Liver (tissue), 9 donors: ENCODE measurements around the gene GEMIN8. TPM values are rescaled to one million over a fixed set of nuclear protein-coding genes. Genes with fewer than 3 reads are reported as not detected.

Experiments
- DNase-seq: peaks from one replicate; pipeline ENCODE4 v3.0.0-alpha.2; 2017; ENCODE audit warnings: low spot score
- H3K27ac ChIP-seq, 2 donors: one replicate each; pipeline ENCODE4 v1.7.0; 2013; ENCODE audit warnings: inconsistent platforms in 2 of 2, low read length in 2 of 2, control low read depth in 1 of 2, low read depth in 1 of 2, mild to moderate bottlenecking in 1 of 2
- H3K27me3 ChIP-seq, 4 donors: one replicate each; pipeline versions ENCODE4 v1.6.1 to v1.7.0; 2013; ENCODE audit warnings: low read length in 3 of 4, inconsistent platforms in 1 of 4, mild to moderate bottlenecking in 1 of 4, moderate library complexity in 1 of 4; ENCODE audit not compliant: control insufficient read depth in 4 of 4, insufficient read depth in 4 of 4
- H3K36me3 ChIP-seq, 4 donors: one replicate each; pipeline versions ENCODE4 v1.6.1 to v1.7.0; 2013; ENCODE audit warnings: low read length in 3 of 4, mild to moderate bottlenecking in 3 of 4, low read depth in 1 of 4, moderate library complexity in 1 of 4; ENCODE audit not compliant: control insufficient read depth in 4 of 4, insufficient read depth in 3 of 4
- H3K4me1 ChIP-seq, 4 donors: one replicate each; pipeline versions ENCODE4 v1.6.1 to v1.7.0; 2013; ENCODE audit warnings: low read length in 3 of 4, mild to moderate bottlenecking in 3 of 4, moderate library complexity in 1 of 4; ENCODE audit not compliant: control insufficient read depth in 4 of 4, insufficient read depth in 4 of 4
- H3K4me3 ChIP-seq, 3 donors: one replicate each; pipeline versions ENCODE4 v1.6.1 to v1.7.0; 2013; ENCODE audit warnings: low read length in 3 of 3, control low read depth in 1 of 3, low read depth in 1 of 3, mild to moderate bottlenecking in 1 of 3
- H3K9ac ChIP-seq, 2 donors: one replicate each; pipeline ENCODE4 v1.7.0; 2013; ENCODE audit warnings: low read length in 2 of 2, mild to moderate bottlenecking in 2 of 2, moderate library complexity in 2 of 2, control low read depth in 1 of 2, low read depth in 1 of 2
- H3K9me3 ChIP-seq, 4 donors: one replicate each; pipeline versions ENCODE4 v1.6.1 to v1.7.0; 2013; ENCODE audit warnings: low read length in 3 of 4; ENCODE audit not compliant: control insufficient read depth in 4 of 4
- ATF3 ChIP-seq: IDR thresholded peaks from 2 replicates; pipeline ENCODE4 v1.6.1; 2016; ENCODE audit warnings: antibody characterized with exemption
- CTCF ChIP-seq: fragments of 150-350 bp; IDR thresholded peaks from 2 replicates; pipeline ENCODE4 v1.5.1; 2017; ENCODE audit warnings: improper control_type of control experiment, low read depth, low read length; ENCODE audit not compliant: missing input control
- EGR1 ChIP-seq, 2 donors: IDR thresholded peaks; 2 replicates each; pipeline ENCODE4 v1.6.1; 2016 to 2018; ENCODE audit warnings: antibody characterized with exemption in 2 of 2, low read depth in 2 of 2
- FOXA1 ChIP-seq: IDR thresholded peaks from 2 replicates; pipeline ENCODE4 v1.6.1; 2016; ENCODE audit warnings: antibody characterized with exemption
- FOXA2 ChIP-seq: IDR thresholded peaks from 2 replicates; pipeline ENCODE4 v1.6.1; 2016; ENCODE audit warnings: antibody characterized with exemption
- GABPA ChIP-seq, 2 donors: IDR thresholded peaks in 1 of 2; conservative IDR thresholded peaks in 1 of 2; 2 replicates each; pipeline ENCODE4 v1.6.1; 2016; ENCODE audit warnings: antibody characterized with exemption in 2 of 2, mild to moderate bottlenecking in 1 of 2, moderate library complexity in 1 of 2
- HNF4A ChIP-seq, 2 donors: conservative IDR thresholded peaks; 2 replicates each; pipeline ENCODE4 v1.6.1; 2016; ENCODE audit warnings: antibody characterized with exemption in 2 of 2, mild to moderate bottlenecking in 2 of 2
- HNF4G ChIP-seq: IDR thresholded peaks from 2 replicates; pipeline ENCODE4 v1.6.1; 2016; ENCODE audit warnings: antibody characterized with exemption
- JUND ChIP-seq, 2 donors: IDR thresholded peaks; 2 replicates each; pipeline ENCODE4 v1.6.1; 2016; ENCODE audit warnings: antibody characterized with exemption in 2 of 2
- MAX ChIP-seq: IDR thresholded peaks from 2 replicates; pipeline ENCODE4 v1.6.1; 2016; ENCODE audit warnings: antibody characterized with exemption
- NR2F2 ChIP-seq: IDR thresholded peaks from 2 replicates; pipeline ENCODE4 v1.6.1; 2016; ENCODE audit warnings: antibody characterized with exemption
- RAD21 ChIP-seq, 2 donors: IDR thresholded peaks; 2 replicates each; pipeline ENCODE4 v1.6.1; 2016; ENCODE audit warnings: antibody characterized with exemption in 2 of 2, mild to moderate bottlenecking in 2 of 2
- REST ChIP-seq: IDR thresholded peaks from 2 replicates; pipeline ENCODE4 v1.6.1; 2016; ENCODE audit warnings: antibody characterized with exemption, mild to moderate bottlenecking
- RXRA ChIP-seq, 2 donors: IDR thresholded peaks; 2 replicates each; pipeline ENCODE4 v1.6.1; 2017 to 2018; ENCODE audit warnings: antibody characterized with exemption in 2 of 2, mild to moderate bottlenecking in 1 of 2
- TAF1 ChIP-seq: conservative IDR thresholded peaks from 2 replicates; pipeline ENCODE4 v1.6.1; 2016; ENCODE audit warnings: antibody characterized with exemption, mild to moderate bottlenecking
- YY1 ChIP-seq: IDR thresholded peaks from 2 replicates; pipeline ENCODE4 v1.6.1; 2016; ENCODE audit warnings: antibody characterized with exemption, mild to moderate bottlenecking
- ZBTB33 ChIP-seq: IDR thresholded peaks from 2 replicates; pipeline ENCODE4 v1.6.1; 2016; ENCODE audit warnings: antibody characterized with exemption
- WGBS: extraction: QIAGEN DNeasy Blood & Tissue Kit; methylation state at CpG from one replicate; pipeline ENCODE4 v1.1.7; 2013; 5-methylcytosine and 5-hydroxymethylcytosine counted together
- polyA plus RNA-seq, 2 donors: library from polyadenylated mRNA; stranded (reverse) in 1 of 2; unstranded in 1 of 2; fragments of 200-250 nt in 1 of 2; fragments of >200 nt in 1 of 2; fragmentation: Nextera tagmentation in 1 of 2; extraction: Ambion mirVana in 1 of 2; gene quantifications; one replicate each; pipeline versions ENCODE4 v1.2.1 to v1.2.3, GENCODE V29; 2013 to 2015
- total RNA-seq, 2 donors: library from RNA; depleted of rRNA; stranded (reverse); fragments of >200 nt; gene quantifications; one replicate each; pipeline ENCODE4 v1.2.3, GENCODE V29; 2014
- donor health status: healthy.
- donor health status: healthy.
- donor health status: healthy.
- donor health status: healthy.
- donor health status: healthy.

GEMIN8 gene
- total and polyA plus RNA-seq, 4 donors, result 5.6 to 11.7 (median 9.1) TPM

GRCh38 chrX:14015294-14015693, 14.4 kb downstream of the GEMIN8 start:
- 85% methylated on average over 2 of the region's 2 CpGs for WGBS
- no peak for DNase-seq
- H3K27ac ChIP-seq, result no peak overlapping the region
- no peaks in the 10 kb centered on the region for H3K4me1 ChIP-seq
- H3K36me3 ChIP-seq, result peaks cover 0 to 4% (median 2%) of the 10 kb centered on the region in 4 donors
- H3K4me3 ChIP-seq, result no peak overlapping the region
- H3K27me3 ChIP-seq, result no peaks in the 10 kb centered on the region
- H3K9ac ChIP-seq, result no peak overlapping the region
- H3K9me3 ChIP-seq, result peaks cover 0 to 3% (median 0%) of the 10 kb centered on the region in 4 donors
- TF ChIP-seq RAD21 (IDR thresholded peaks at IDR 0.05), result no peak
- TF ChIP-seq REST, result no peak
- no peak for TF ChIP-seq ZBTB33
- TF ChIP-seq HNF4A (conservative IDR thresholded peaks at IDR 0.05), result no peak
- TF ChIP-seq GABPA (IDR thresholded peaks at IDR 0.05 in 1 of 2, conservative IDR thresholded peaks at IDR 0.05 in 1 of 2), result no peak
- no peak for TF ChIP-seq EGR1 (IDR thresholded peaks at IDR 0.05; ENCODE audit: low read depth in 2 of 2)
- TF ChIP-seq RXRA (IDR thresholded peaks at IDR 0.05), result no peak
- TF ChIP-seq CTCF, result no peak
- TF ChIP-seq FOXA2, result no peak
- no peak for TF ChIP-seq MAX
- no peak for TF ChIP-seq NR2F2
- TF ChIP-seq YY1, result no peak
- no peak for TF ChIP-seq ATF3
- no peak for TF ChIP-seq TAF1
- no peak for TF ChIP-seq FOXA1

- H3K36me3 ChIP-seq, result peaks cover 0 to 4% (median 1%) of the 10 kb centered on the region in 4 donors
- H3K27ac ChIP-seq, result no peak overlapping the region
- no peak for DNase-seq
- H3K4me1 ChIP-seq, result no peaks in the 10 kb centered on the region
- WGBS, result 93% methylated on average over 4 of the region's 4 CpGs
- no peak overlapping the region for H3K9ac ChIP-seq
- H3K4me3 ChIP-seq, result no peak overlapping the region
- H3K9me3 ChIP-seq, result peaks cover 0 to 3% (median 0%) of the 10 kb centered on the region in 4 donors
- no peaks in the 10 kb centered on the region for H3K27me3 ChIP-seq
- no peak for TF ChIP-seq JUND (IDR thresholded peaks at IDR 0.05)
- no peak for TF ChIP-seq REST
- no peak for TF ChIP-seq ATF3
- no peak for TF ChIP-seq RXRA (IDR thresholded peaks at IDR 0.05)
- TF ChIP-seq CTCF, result no peak
- TF ChIP-seq TAF1, result no peak
- TF ChIP-seq HNF4G, result no peak
These were observed 15.2 kb downstream of the GEMIN8 start for GRCh38 chrX:14014526-14014925.
